ENCODE results near the gene SLC8A1.

SLC8A1 gene

GRCh38 chr2:40260437-40260836, 191.5 kb downstream of the SLC8A1 start:
- DNase-seq: no peak

GRCh38 chr2:40259900-40260299, 192.0 kb downstream of the SLC8A1 start:
- DNase-seq: no peak

GRCh38 chr2:40258135-40258457, 193.8 kb downstream of the SLC8A1 start:
- no peak for DNase-seq

GRCh38 chr2:40257340-40258134, 194.4 kb downstream of the SLC8A1 start:
- no peak for DNase-seq

- no peak for DNase-seq
These were observed 195.2 kb downstream of the SLC8A1 start for GRCh38 chr2:40256649-40257048.

GRCh38 chr2:40256008-40256407, 195.9 kb downstream of the SLC8A1 start:
- no peak for DNase-seq

GRCh38 chr2:40255103-40255502, 196.8 kb downstream of the SLC8A1 start:
- no peak for DNase-seq

GRCh38 chr2:40254611-40255010, 197.3 kb downstream of the SLC8A1 start:
- no peak for DNase-seq

GRCh38 chr2:40251137-40251536, 200.8 kb downstream of the SLC8A1 start:
- no peak for DNase-seq

- no peak for DNase-seq
These were observed 202.3 kb downstream of the SLC8A1 start for GRCh38 chr2:40249577-40249976.

GRCh38 chr2:40248294-40248693, 203.6 kb downstream of the SLC8A1 start:
- no peak for DNase-seq

- DNase-seq: no peak
These were observed 207.2 kb downstream of the SLC8A1 start for GRCh38 chr2:40244675-40245074.

GRCh38 chr2:40244251-40244650, 207.6 kb downstream of the SLC8A1 start:
- DNase-seq: no peak

- DNase-seq: no peak
These were observed 208.2 kb downstream of the SLC8A1 start for GRCh38 chr2:40243581-40244187.

GRCh38 chr2:40242315-40242714, 209.6 kb downstream of the SLC8A1 start:
- no peak for DNase-seq

GRCh38 chr2:40240070-40240469, 211.8 kb downstream of the SLC8A1 start:
- no peak for DNase-seq

GRCh38 chr2:40230707-40231432, 221.0 kb downstream of the SLC8A1 start:
- no peak for DNase-seq

- DNase-seq: no peak
These were observed 221.7 kb downstream of the SLC8A1 start for GRCh38 chr2:40230186-40230585.

- no peak for DNase-seq
These were observed 223.6 kb downstream of the SLC8A1 start for GRCh38 chr2:40228310-40228709.

- DNase-seq: no peak
These were observed 224.7 kb downstream of the SLC8A1 start for GRCh38 chr2:40227210-40227609.

GRCh38 chr2:40226637-40227036, 225.3 kb downstream of the SLC8A1 start:
- no peak for DNase-seq

- no peak for DNase-seq
These were observed 226.2 kb downstream of the SLC8A1 start for GRCh38 chr2:40225670-40226210.

GRCh38 chr2:40224318-40224717, 227.6 kb downstream of the SLC8A1 start:
- DNase-seq: no peak
